ENCODE results near the gene VANGL1. TPM values are rescaled to one million over a fixed set of nuclear protein-coding genes. Genes with fewer than 3 reads are reported as not detected.

The VANGL1 gene
- total RNA-seq, 2 donors from 2014 or later, result 12.3 to 16.2 TPM

DNA sequence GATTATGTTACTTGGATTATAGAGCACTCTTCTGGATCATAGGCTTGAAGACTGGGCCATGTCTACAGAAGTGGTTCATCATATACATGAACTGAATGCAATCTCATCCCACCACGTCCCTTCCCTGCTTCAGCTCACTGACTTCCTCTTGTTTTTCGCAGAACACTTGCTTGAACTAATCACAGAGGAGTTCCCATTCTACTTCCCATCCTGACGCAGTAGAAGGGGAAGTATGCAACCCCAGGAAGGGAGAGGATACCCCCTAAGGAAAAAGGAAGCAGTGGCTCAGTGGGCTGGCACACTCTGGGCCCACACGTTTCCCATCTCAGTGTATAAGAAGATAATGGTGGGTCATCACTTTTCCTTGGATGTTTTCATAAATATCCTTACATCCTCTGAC is 90.5 kb downstream of the VANGL1 start:
- TF ChIP-seq POLR2AphosphoS5 (IDR thresholded peaks at IDR 0.05), result no peak
- TF ChIP-seq POLR2A (IDR thresholded peaks at IDR 0.05), result no peak
- Histone ChIP-seq H3K4me3 (no peak overlapping the region), H3K9me3 (no peaks in the 10 kb centered on the region), H3K4me1 (replicated peaks) (no peaks in the 10 kb centered on the region), H3K36me3 (no peaks in the 10 kb centered on the region), H3K27ac (no peak overlapping the region), H3K27me3 (replicated peaks; ENCODE audit: insufficient read depth) (no peaks in the 10 kb centered on the region)
- intact Hi-C loops (cut with DNase I), result no loop called here
- WGBS, result 72% methylated on average over 4 of the region's 4 CpGs
- DNase-seq (ENCODE audit: low spot score), result no peak

DNA sequence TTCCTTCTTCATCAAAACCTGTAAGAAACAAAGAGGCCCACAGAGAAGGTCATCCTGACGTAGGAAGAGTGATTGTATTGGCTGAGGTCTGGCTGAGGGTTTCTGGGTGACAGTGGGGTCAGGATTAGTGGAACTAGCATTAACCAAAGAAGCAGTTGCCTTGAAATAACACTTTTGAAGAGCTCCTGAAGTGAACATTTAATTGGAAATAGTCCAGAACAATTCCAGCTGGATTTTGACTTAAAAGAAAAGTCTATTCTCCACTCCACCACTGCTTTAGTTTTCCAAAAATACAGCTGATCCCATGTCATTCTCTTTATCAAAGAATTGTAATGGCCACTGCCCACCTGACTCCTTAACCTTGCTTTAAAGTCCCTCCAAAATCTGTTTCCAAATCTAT is 99.0 kb downstream of the VANGL1 start:
- intact Hi-C loops (cut with DNase I), result no loop called here
- Histone ChIP-seq H3K27me3 (replicated peaks; ENCODE audit: insufficient read depth) (no peaks in the 10 kb centered on the region), H3K4me1 (replicated peaks) (no peaks in the 10 kb centered on the region), H3K27ac (no peak overlapping the region), H3K36me3 (no peaks in the 10 kb centered on the region), H3K4me3 (no peak overlapping the region), H3K9me3 (no peaks in the 10 kb centered on the region)
- DNase-seq (ENCODE audit: low spot score), result no peak
- TF ChIP-seq, protein P1, sequence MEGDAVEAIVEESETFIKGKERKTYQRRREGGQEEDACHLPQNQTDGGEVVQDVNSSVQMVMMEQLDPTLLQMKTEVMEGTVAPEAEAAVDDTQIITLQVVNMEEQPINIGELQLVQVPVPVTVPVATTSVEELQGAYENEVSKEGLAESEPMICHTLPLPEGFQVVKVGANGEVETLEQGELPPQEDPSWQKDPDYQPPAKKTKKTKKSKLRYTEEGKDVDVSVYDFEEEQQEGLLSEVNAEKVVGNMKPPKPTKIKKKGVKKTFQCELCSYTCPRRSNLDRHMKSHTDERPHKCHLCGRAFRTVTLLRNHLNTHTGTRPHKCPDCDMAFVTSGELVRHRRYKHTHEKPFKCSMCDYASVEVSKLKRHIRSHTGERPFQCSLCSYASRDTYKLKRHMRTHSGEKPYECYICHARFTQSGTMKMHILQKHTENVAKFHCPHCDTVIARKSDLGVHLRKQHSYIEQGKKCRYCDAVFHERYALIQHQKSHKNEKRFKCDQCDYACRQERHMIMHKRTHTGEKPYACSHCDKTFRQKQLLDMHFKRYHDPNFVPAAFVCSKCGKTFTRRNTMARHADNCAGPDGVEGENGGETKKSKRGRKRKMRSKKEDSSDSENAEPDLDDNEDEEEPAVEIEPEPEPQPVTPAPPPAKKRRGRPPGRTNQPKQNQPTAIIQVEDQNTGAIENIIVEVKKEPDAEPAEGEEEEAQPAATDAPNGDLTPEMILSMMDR (IDR thresholded peaks at IDR 0.05), result no peak
- no peak for TF ChIP-seq POLR2A (IDR thresholded peaks at IDR 0.05)
- WGBS, result 80% methylated on average over 1 of the region's 1 CpG

DNA sequence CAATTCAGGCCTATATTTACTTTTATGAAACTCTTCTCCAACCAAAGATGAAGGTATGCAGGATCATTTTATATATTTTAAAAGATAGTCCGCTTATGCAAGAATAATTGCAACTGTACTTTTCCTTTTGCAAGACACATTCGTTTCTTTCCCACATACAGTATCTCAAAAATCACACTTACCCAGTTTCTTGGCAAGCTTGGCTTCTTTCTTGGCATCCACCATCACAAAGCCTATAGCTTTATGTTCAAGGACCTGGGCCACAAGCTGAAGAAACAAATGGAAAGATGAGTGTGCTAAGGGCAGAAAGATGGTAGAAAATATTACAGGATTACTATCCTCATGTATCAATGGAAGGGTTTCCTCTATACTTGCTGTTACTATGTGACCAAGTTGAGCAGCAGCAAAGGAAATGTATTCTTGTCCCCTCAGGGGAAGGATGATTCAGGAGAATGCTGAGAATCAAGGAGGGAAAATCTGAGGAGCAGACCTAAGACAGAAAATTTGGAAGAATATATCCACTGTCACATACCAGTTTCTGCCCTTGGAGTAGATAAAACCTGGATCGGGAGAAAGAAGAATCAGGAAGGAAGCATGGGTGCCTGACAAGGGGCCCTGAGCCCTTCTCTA is 103.0 kb downstream of the VANGL1 start:
- TF ChIP-seq POLR2AphosphoS5 (IDR thresholded peaks at IDR 0.05) (no peak), POLR2A (IDR thresholded peaks at IDR 0.05) (no peak)
- TF ChIP-seq, protein P1 (IDR thresholded peaks at IDR 0.05), result no peak
- Histone ChIP-seq H3K4me3 (no peak overlapping the region), H3K27ac (no peak overlapping the region), H3K36me3 (no peaks in the 10 kb centered on the region), H3K9me3 (no peaks in the 10 kb centered on the region), H3K4me1 (replicated peaks) (no peaks in the 10 kb centered on the region), H3K27me3 (replicated peaks; ENCODE audit: insufficient read depth) (no peaks in the 10 kb centered on the region)
- DNase-seq (ENCODE audit: low spot score), result no peak
- intact Hi-C loops (cut with DNase I), result no loop called here
- 85% methylated on average over 3 of the region's 3 CpGs for WGBS

DNA sequence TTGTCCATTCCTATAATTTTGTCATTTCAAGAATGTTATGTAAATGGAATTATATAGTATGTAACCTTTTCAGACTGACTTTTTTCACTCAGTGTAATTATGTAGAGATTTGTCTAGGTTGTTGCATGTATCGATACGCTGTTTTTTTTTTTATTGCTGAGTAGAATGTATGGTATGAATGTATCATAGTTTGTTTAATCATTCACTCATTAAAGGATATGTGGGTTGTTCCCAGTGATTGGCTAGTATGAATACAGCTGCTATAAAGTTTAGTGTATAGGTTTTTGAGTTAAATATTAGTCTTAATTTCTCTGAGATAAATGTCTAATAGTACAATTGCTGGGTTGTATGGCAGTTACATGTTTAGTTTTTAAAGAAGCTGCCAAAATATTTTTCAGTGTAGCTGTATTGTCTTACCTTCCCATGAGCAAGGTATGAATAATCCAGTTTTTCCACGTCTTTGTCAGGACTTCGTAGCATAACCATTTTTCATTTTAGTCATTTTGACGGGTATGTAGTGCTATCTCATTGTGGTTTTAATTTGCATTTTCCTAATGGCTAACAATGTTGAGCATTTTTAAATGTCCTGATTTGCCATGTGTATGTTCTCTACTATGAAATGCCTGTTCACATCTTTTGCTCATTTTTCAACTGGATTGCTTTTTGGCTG is 104.4 kb downstream of the VANGL1 start:
- H3K27ac ChIP-seq, result no peak overlapping the region
- no peaks in the 10 kb centered on the region for H3K36me3 ChIP-seq
- 68% methylated on average over 5 of the region's 5 CpGs for WGBS
- H3K9me3 ChIP-seq, result no peaks in the 10 kb centered on the region
- H3K27me3 ChIP-seq (replicated peaks; ENCODE audit: insufficient read depth), result no peaks in the 10 kb centered on the region
- no peaks in the 10 kb centered on the region for H3K4me1 ChIP-seq (replicated peaks)
- H3K4me3 ChIP-seq, result no peak overlapping the region
- intact Hi-C loops (cut with DNase I), result no loop called here
- no peak for DNase-seq (ENCODE audit: low spot score)
- no peak for TF ChIP-seq POLR2A (IDR thresholded peaks at IDR 0.05)

Small RNAs within 50 kb of the gene (small RNA-seq; reads per million reads assigned to genes)
- gene RF00406 (0.60 to 0.65 reads per million in 2 donors), gene RN7SL420P (0 reads per million in 2 donors)

Other genes with a start within 250 kb of the VANGL1 start
- gene CASQ2, start 126.7 kb downstream of the VANGL1 start, total RNA-seq, result 1 to 10 TPM; 6.4 to 6.6 TPM
- gene NHLH2, start 199.2 kb downstream of the VANGL1 start, total RNA-seq, result under 1 TPM in 1 of 2 donors, not detected in 1; 0.74 TPM

Data from prostate gland (tissue), 2 donors.